Fibroblast of lung (primary cell): ENCODE data around the gene OR6V1.

Source experiments
- EZH2 ChIP-seq: IDR thresholded peaks from 2 replicates; pipeline ENCODE4 v1.5.1; 2012; ENCODE audit warnings: low read length, control low read depth, mild to moderate bottlenecking; ENCODE audit errors: missing control alignments
- TF ChIP-seq, protein P1 (sequence below), 2 donors: IDR thresholded peaks in 1 of 2; conservative IDR thresholded peaks in 1 of 2; 1 replicate in 1 of 2; 2 replicates in 1 of 2; pipeline ENCODE4 v1.5.1; 2011 to 2012; ENCODE audit warnings: low read length in 2 of 2, control low read depth in 1 of 2, inconsistent platforms in 1 of 2, low read depth in 1 of 2, mild to moderate bottlenecking in 1 of 2

DNA sequence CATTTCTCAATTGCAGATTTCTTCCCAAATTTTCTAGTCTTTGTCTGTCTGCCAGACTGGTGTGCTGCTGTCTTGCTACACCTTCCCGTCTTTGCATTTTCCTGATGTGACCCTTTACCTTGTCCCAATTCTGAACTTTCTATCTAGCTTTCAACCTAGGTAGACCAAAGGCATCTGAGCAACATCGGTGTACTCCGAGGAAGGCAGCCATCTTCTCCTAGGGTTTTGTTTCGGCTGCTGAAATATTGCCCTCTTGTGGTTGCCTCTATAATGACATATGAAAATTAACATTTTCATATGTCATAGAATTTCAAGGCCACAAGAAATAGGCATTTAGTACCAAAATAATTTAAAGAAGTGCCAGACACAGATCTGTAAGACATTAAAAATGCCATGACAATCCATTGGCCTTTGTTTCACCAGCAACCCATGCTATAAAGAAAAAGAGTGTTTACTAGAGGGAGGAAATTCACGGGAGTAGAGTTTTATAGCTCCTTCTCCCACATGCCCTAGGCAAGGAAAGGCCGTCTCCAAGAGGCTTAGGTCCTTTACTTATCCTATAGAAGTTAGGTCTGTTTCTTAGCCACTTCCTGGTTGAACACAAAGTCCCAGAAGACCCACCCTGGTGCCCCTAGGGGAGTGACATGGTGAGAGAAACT, 48.6 kb upstream of the OR6V1 start:
- TF ChIP-seq, protein P1, sequence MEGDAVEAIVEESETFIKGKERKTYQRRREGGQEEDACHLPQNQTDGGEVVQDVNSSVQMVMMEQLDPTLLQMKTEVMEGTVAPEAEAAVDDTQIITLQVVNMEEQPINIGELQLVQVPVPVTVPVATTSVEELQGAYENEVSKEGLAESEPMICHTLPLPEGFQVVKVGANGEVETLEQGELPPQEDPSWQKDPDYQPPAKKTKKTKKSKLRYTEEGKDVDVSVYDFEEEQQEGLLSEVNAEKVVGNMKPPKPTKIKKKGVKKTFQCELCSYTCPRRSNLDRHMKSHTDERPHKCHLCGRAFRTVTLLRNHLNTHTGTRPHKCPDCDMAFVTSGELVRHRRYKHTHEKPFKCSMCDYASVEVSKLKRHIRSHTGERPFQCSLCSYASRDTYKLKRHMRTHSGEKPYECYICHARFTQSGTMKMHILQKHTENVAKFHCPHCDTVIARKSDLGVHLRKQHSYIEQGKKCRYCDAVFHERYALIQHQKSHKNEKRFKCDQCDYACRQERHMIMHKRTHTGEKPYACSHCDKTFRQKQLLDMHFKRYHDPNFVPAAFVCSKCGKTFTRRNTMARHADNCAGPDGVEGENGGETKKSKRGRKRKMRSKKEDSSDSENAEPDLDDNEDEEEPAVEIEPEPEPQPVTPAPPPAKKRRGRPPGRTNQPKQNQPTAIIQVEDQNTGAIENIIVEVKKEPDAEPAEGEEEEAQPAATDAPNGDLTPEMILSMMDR (conservative IDR thresholded peaks at IDR 0.05 in 1 of 2, IDR thresholded peaks at IDR 0.05 in 1 of 2; ENCODE audit: low read depth in 1 of 2, low read length in 2 of 2): peak; percentile 60 to 69
- TF ChIP-seq EZH2: no peak
